Natural killer cell (primary cell): Measurements from ENCODE around the gene TCF7L1. TPM values are rescaled to one million over a fixed set of nuclear protein-coding genes. Genes with fewer than 3 reads are reported as not detected.

Experiments
- ATAC-seq, 3 donors: fragments of 150-1000 bp in 2 of 3; fragments of 200-7000 bp in 1 of 3; cut with Tn5 transposase; 1 replicate in 1 of 3; 2 replicates in 2 of 3; pipeline ENCODE4 v1.10.0; 2021; ENCODE audit warnings: mild to moderate bottlenecking in 2 of 3, moderate library complexity in 2 of 3
- DNase-seq, 2 donors: peaks; one replicate each; pipeline versions ENCODE4 v3.0.0 to v3.0.0-alpha.2; 2013 to 2021; ENCODE audit warnings: mixed read lengths in 1 of 2
- H3K27ac ChIP-seq: one replicate; pipeline ENCODE4 v1.5.1; 2013; ENCODE audit warnings: mild to moderate bottlenecking, low read length
- H3K27me3 ChIP-seq: one replicate; pipeline ENCODE4 v1.6.1; 2013; ENCODE audit warnings: low read length; ENCODE audit not compliant: control insufficient read depth, insufficient read depth
- H3K36me3 ChIP-seq: one replicate; pipeline ENCODE4 v1.6.1; 2013; ENCODE audit warnings: low read length; ENCODE audit not compliant: control insufficient read depth, insufficient read depth
- H3K4me1 ChIP-seq: one replicate; pipeline ENCODE4 v1.6.1; 2013; ENCODE audit warnings: low read length; ENCODE audit not compliant: control insufficient read depth, insufficient read depth
- H3K4me3 ChIP-seq: one replicate; pipeline ENCODE4 v1.5.1; 2013; ENCODE audit warnings: low read length
- H3K9me3 ChIP-seq: one replicate; pipeline ENCODE4 v1.6.1; 2013; ENCODE audit warnings: low read length; ENCODE audit not compliant: control insufficient read depth, insufficient read depth
- H3K27ac Mint-ChIP-seq, 2 donors: one replicate each; pipeline ENCODE4 v1.8.0; 2022; ENCODE audit warnings: mild to moderate bottlenecking in 2 of 2, mixed read lengths in 2 of 2, moderate library complexity in 1 of 2
- H3K27me3 Mint-ChIP-seq, 2 donors: one replicate each; pipeline ENCODE4 v1.8.0; 2022; ENCODE audit warnings: low read depth in 2 of 2, mixed read lengths in 2 of 2
- H3K36me3 Mint-ChIP-seq: one replicate; pipeline ENCODE4 v1.8.0; 2022; ENCODE audit warnings: mixed read lengths
- H3K4me1 Mint-ChIP-seq, 2 donors: one replicate each; pipeline ENCODE4 v1.8.0; 2022; ENCODE audit warnings: mixed read lengths in 2 of 2
- H3K4me3 Mint-ChIP-seq: one replicate; pipeline ENCODE4 v1.8.0; 2022; ENCODE audit warnings: mild to moderate bottlenecking, moderate library complexity, mixed read lengths
- H3K9me3 Mint-ChIP-seq, 2 donors: one replicate each; pipeline ENCODE4 v1.8.0; 2022; ENCODE audit warnings: mixed read lengths in 2 of 2
- CTCF ChIP-seq: fragments of 200-600 bp; IDR thresholded peaks from one replicate; pipeline ENCODE4 v1.8.0; 2022; ENCODE audit warnings: antibody characterized with exemption
- WGBS: methylation state at CpG from one replicate; pipeline ENCODE4 v1.1.7; 2013; ENCODE audit warnings: missing lambda C conversion rate; ENCODE audit not compliant: insufficient coverage; 5-methylcytosine and 5-hydroxymethylcytosine counted together
- intact Hi-C: fragments of 100-400 bp; cut with micrococcal nuclease; formaldehyde crosslinking; loops from one replicate; pipeline ENCODE4 v1.14.2; 2022
- total RNA-seq, 4 donors: library from RNA; stranded (reverse); fragments of 120-200 nt in 1 of 4; gene quantifications; one replicate each; pipeline versions ENCODE4 v1.2.3 to v1.2.4, GENCODE V29; 2013 to 2022

TCF7L1 gene
- total RNA-seq, 3 donors from 2014 or later (not counting 1 experiment from before 2014, with no cell fraction given): not detected

- Mint-ChIP-seq H3K4me3 (no peak overlapping the region), H3K9me3 (no peaks in the 10 kb centered on the region), H3K27ac (no peak overlapping the region), H3K4me1 (no peaks in the 10 kb centered on the region), H3K36me3 (no peaks in the 10 kb centered on the region), H3K27me3 (peaks cover 17 to 38% of the 10 kb centered on the region in 2 donors)
- intact Hi-C loops: no loop called here
- DNase-seq (no peak), ATAC-seq (no peak)
- Histone ChIP-seq H3K9me3 (no peaks in the 10 kb centered on the region), H3K4me3 (no peak overlapping the region), H3K27me3 (no peaks in the 10 kb centered on the region), H3K36me3 (no peaks in the 10 kb centered on the region), H3K4me1 (no peaks in the 10 kb centered on the region), H3K27ac (no peak overlapping the region)
- 82% methylated on average over 6 of the region's 6 CpGs for WGBS
- TF ChIP-seq CTCF: no peak
These were observed 36.6 kb upstream of the TCF7L1 start for GRCh38 chr2:85096616-85097015.

GRCh38 chr2:85104228-85104627, 29.0 kb upstream of the TCF7L1 start:
- peak; percentile 38 to 90 (median 64) for ATAC-seq
- no peak for TF ChIP-seq CTCF
- Mint-ChIP-seq H3K27ac (no peak overlapping the region), H3K9me3 (no peaks in the 10 kb centered on the region), H3K27me3 (peaks cover 9 to 61% of the 10 kb centered on the region in 2 donors), H3K4me3 (no peak overlapping the region), H3K36me3 (no peaks in the 10 kb centered on the region), H3K4me1 (peaks cover 5 to 8% of the 10 kb centered on the region in 2 donors)
- DNase-seq: no peak
- intact Hi-C loops: no loop called here
- Histone ChIP-seq H3K36me3 (no peaks in the 10 kb centered on the region), H3K27ac (no peak overlapping the region), H3K4me3 (no peak overlapping the region), H3K9me3 (no peaks in the 10 kb centered on the region), H3K4me1 (no peaks in the 10 kb centered on the region), H3K27me3 (no peaks in the 10 kb centered on the region)
- WGBS: no CpG with 5 or more reads among the region's 1 CpG

- Histone ChIP-seq H3K27me3 (no peaks in the 10 kb centered on the region), H3K36me3 (no peaks in the 10 kb centered on the region), H3K4me1 (no peaks in the 10 kb centered on the region), H3K27ac (no peak overlapping the region), H3K9me3 (no peaks in the 10 kb centered on the region), H3K4me3 (no peak overlapping the region)
- Mint-ChIP-seq H3K4me1 (peaks cover 5 to 8% of the 10 kb centered on the region in 2 donors), H3K36me3 (no peaks in the 10 kb centered on the region), H3K4me3 (no peak overlapping the region), H3K27me3 (peaks cover 13 to 44% of the 10 kb centered on the region in 2 donors), H3K27ac (no peak overlapping the region), H3K9me3 (no peaks in the 10 kb centered on the region)
- DNase-seq (no peak), ATAC-seq (no peak)
- intact Hi-C loops: no loop called here
- 59% methylated on average over 3 of the region's 8 CpGs for WGBS
- no peak for TF ChIP-seq CTCF
These were observed 26.6 kb upstream of the TCF7L1 start for GRCh38 chr2:85106489-85107180.
